Liver (tissue), 9 donors: ENCODE results near the gene CASTOR1. TPM values are rescaled to one million over a fixed set of nuclear protein-coding genes. Genes with fewer than 3 reads are reported as not detected.

Source experiments
- DNase-seq: peaks from one replicate; pipeline ENCODE4 v3.0.0-alpha.2; 2017; ENCODE audit warnings: low spot score
- H3K27ac ChIP-seq, 2 donors: one replicate each; pipeline ENCODE4 v1.7.0; 2013; ENCODE audit warnings: inconsistent platforms in 2 of 2, low read length in 2 of 2, control low read depth in 1 of 2, low read depth in 1 of 2, mild to moderate bottlenecking in 1 of 2
- H3K27me3 ChIP-seq, 4 donors: one replicate each; pipeline versions ENCODE4 v1.6.1 to v1.7.0; 2013; ENCODE audit warnings: low read length in 3 of 4, inconsistent platforms in 1 of 4, mild to moderate bottlenecking in 1 of 4, moderate library complexity in 1 of 4; ENCODE audit not compliant: control insufficient read depth in 4 of 4, insufficient read depth in 4 of 4
- H3K36me3 ChIP-seq, 4 donors: one replicate each; pipeline versions ENCODE4 v1.6.1 to v1.7.0; 2013; ENCODE audit warnings: low read length in 3 of 4, mild to moderate bottlenecking in 3 of 4, low read depth in 1 of 4, moderate library complexity in 1 of 4; ENCODE audit not compliant: control insufficient read depth in 4 of 4, insufficient read depth in 3 of 4
- H3K4me1 ChIP-seq, 4 donors: one replicate each; pipeline versions ENCODE4 v1.6.1 to v1.7.0; 2013; ENCODE audit warnings: low read length in 3 of 4, mild to moderate bottlenecking in 3 of 4, moderate library complexity in 1 of 4; ENCODE audit not compliant: control insufficient read depth in 4 of 4, insufficient read depth in 4 of 4
- H3K4me3 ChIP-seq, 3 donors: one replicate each; pipeline versions ENCODE4 v1.6.1 to v1.7.0; 2013; ENCODE audit warnings: low read length in 3 of 3, control low read depth in 1 of 3, low read depth in 1 of 3, mild to moderate bottlenecking in 1 of 3
- H3K9ac ChIP-seq, 2 donors: one replicate each; pipeline ENCODE4 v1.7.0; 2013; ENCODE audit warnings: low read length in 2 of 2, mild to moderate bottlenecking in 2 of 2, moderate library complexity in 2 of 2, control low read depth in 1 of 2, low read depth in 1 of 2
- H3K9me3 ChIP-seq, 4 donors: one replicate each; pipeline versions ENCODE4 v1.6.1 to v1.7.0; 2013; ENCODE audit warnings: low read length in 3 of 4; ENCODE audit not compliant: control insufficient read depth in 4 of 4
- EGR1 ChIP-seq, 2 donors: IDR thresholded peaks; 2 replicates each; pipeline ENCODE4 v1.6.1; 2016 to 2018; ENCODE audit warnings: antibody characterized with exemption in 2 of 2, low read depth in 2 of 2
- FOXA2 ChIP-seq: IDR thresholded peaks from 2 replicates; pipeline ENCODE4 v1.6.1; 2016; ENCODE audit warnings: antibody characterized with exemption
- GABPA ChIP-seq, 2 donors: IDR thresholded peaks in 1 of 2; conservative IDR thresholded peaks in 1 of 2; 2 replicates each; pipeline ENCODE4 v1.6.1; 2016; ENCODE audit warnings: antibody characterized with exemption in 2 of 2, mild to moderate bottlenecking in 1 of 2, moderate library complexity in 1 of 2
- HNF4A ChIP-seq, 2 donors: conservative IDR thresholded peaks; 2 replicates each; pipeline ENCODE4 v1.6.1; 2016; ENCODE audit warnings: antibody characterized with exemption in 2 of 2, mild to moderate bottlenecking in 2 of 2
- HNF4G ChIP-seq: IDR thresholded peaks from 2 replicates; pipeline ENCODE4 v1.6.1; 2016; ENCODE audit warnings: antibody characterized with exemption
- JUND ChIP-seq, 2 donors: IDR thresholded peaks; 2 replicates each; pipeline ENCODE4 v1.6.1; 2016; ENCODE audit warnings: antibody characterized with exemption in 2 of 2
- NR2F2 ChIP-seq: IDR thresholded peaks from 2 replicates; pipeline ENCODE4 v1.6.1; 2016; ENCODE audit warnings: antibody characterized with exemption
- RAD21 ChIP-seq, 2 donors: IDR thresholded peaks; 2 replicates each; pipeline ENCODE4 v1.6.1; 2016; ENCODE audit warnings: antibody characterized with exemption in 2 of 2, mild to moderate bottlenecking in 2 of 2
- RXRA ChIP-seq, 2 donors: IDR thresholded peaks; 2 replicates each; pipeline ENCODE4 v1.6.1; 2017 to 2018; ENCODE audit warnings: antibody characterized with exemption in 2 of 2, mild to moderate bottlenecking in 1 of 2
- SP1 ChIP-seq: IDR thresholded peaks from 2 replicates; pipeline ENCODE4 v1.6.1; 2018; ENCODE audit warnings: antibody characterized with exemption, mild to moderate bottlenecking
- TAF1 ChIP-seq: conservative IDR thresholded peaks from 2 replicates; pipeline ENCODE4 v1.6.1; 2016; ENCODE audit warnings: antibody characterized with exemption, mild to moderate bottlenecking
- YY1 ChIP-seq: IDR thresholded peaks from 2 replicates; pipeline ENCODE4 v1.6.1; 2016; ENCODE audit warnings: antibody characterized with exemption, mild to moderate bottlenecking
- WGBS: extraction: QIAGEN DNeasy Blood & Tissue Kit; methylation state at CpG from one replicate; pipeline ENCODE4 v1.1.7; 2013; 5-methylcytosine and 5-hydroxymethylcytosine counted together
- polyA plus RNA-seq, 2 donors: library from polyadenylated mRNA; stranded (reverse) in 1 of 2; unstranded in 1 of 2; fragments of 200-250 nt in 1 of 2; fragments of >200 nt in 1 of 2; fragmentation: Nextera tagmentation in 1 of 2; extraction: Ambion mirVana in 1 of 2; gene quantifications; one replicate each; pipeline versions ENCODE4 v1.2.1 to v1.2.3, GENCODE V29; 2013 to 2015
- total RNA-seq, 2 donors: library from RNA; depleted of rRNA; stranded (reverse); fragments of >200 nt; gene quantifications; one replicate each; pipeline ENCODE4 v1.2.3, GENCODE V29; 2014
- TF ChIP-seq, protein P1 (sequence below): fragments of 150-350 bp; IDR thresholded peaks from 2 replicates; pipeline ENCODE4 v1.5.1; 2017; ENCODE audit warnings: improper control_type of control experiment, low read depth, low read length; ENCODE audit not compliant: missing input control
- TF ChIP-seq, protein P2 (sequence below): IDR thresholded peaks from 2 replicates; pipeline ENCODE4 v1.6.1; 2016; ENCODE audit warnings: antibody characterized with exemption
- TF ChIP-seq, protein P3 (sequence below): IDR thresholded peaks from 2 replicates; pipeline ENCODE4 v1.6.1; 2016; ENCODE audit warnings: antibody characterized with exemption, mild to moderate bottlenecking
- TF ChIP-seq, protein P4 (sequence below): IDR thresholded peaks from 2 replicates; pipeline ENCODE4 v1.6.1; 2016; ENCODE audit warnings: antibody characterized with exemption
- TF ChIP-seq, protein P5 (sequence below): IDR thresholded peaks from 2 replicates; pipeline ENCODE4 v1.6.1; 2016; ENCODE audit warnings: antibody characterized with exemption
- donor health status: healthy.
- donor health status: healthy.
- donor health status: healthy.
- donor health status: healthy.
- donor health status: healthy.

The CASTOR1 gene
- total and polyA plus RNA-seq, 4 donors: 1.8 to 5.4 (median 2.4) TPM

DNA sequence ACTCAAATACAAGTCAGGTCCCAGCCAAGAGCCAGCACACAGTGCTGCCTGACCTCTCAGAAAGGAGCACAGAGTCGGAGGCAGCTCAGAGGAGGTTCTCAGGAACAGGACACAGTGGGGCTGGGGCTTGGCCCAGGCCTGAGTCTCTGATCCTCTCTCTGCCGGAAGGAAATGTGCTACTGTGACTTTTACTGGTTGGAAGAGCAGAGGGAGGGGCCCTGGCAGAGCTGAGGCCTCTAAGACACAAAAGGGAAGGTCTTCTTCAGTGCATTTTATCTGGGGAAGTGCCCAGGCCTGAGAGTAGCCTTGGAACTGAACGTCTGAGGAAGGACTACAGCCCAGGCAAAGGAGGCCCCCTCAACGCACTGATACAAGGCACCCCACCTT, 16.2 kb upstream of the CASTOR1 start:
- Histone ChIP-seq H3K27ac (peak overlapping the region; percentile 49 to 52), H3K4me1 (peaks cover 9 to 34% (median 23%) of the 10 kb centered on the region in 4 donors), H3K36me3 (peaks cover 0 to 9% (median 7%) of the 10 kb centered on the region in 4 donors), H3K27me3 (no peaks in the 10 kb centered on the region), H3K9me3 (no peaks in the 10 kb centered on the region), H3K4me3 (no peak overlapping the region), H3K9ac (peak overlapping the region in 1 of 2 donors; percentile 52)
- DNase-seq: no peak
- TF ChIP-seq, protein P1, sequence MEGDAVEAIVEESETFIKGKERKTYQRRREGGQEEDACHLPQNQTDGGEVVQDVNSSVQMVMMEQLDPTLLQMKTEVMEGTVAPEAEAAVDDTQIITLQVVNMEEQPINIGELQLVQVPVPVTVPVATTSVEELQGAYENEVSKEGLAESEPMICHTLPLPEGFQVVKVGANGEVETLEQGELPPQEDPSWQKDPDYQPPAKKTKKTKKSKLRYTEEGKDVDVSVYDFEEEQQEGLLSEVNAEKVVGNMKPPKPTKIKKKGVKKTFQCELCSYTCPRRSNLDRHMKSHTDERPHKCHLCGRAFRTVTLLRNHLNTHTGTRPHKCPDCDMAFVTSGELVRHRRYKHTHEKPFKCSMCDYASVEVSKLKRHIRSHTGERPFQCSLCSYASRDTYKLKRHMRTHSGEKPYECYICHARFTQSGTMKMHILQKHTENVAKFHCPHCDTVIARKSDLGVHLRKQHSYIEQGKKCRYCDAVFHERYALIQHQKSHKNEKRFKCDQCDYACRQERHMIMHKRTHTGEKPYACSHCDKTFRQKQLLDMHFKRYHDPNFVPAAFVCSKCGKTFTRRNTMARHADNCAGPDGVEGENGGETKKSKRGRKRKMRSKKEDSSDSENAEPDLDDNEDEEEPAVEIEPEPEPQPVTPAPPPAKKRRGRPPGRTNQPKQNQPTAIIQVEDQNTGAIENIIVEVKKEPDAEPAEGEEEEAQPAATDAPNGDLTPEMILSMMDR: no peak
- TF ChIP-seq RAD21 (IDR thresholded peaks at IDR 0.05) (no peak), SP1 (peak; percentile 42), RXRA (IDR thresholded peaks at IDR 0.05) (peak in 1 of 2 donors; percentile 14), EGR1 (IDR thresholded peaks at IDR 0.05; ENCODE audit: low read depth in 2 of 2) (no peak), NR2F2 (peak; percentile 55), HNF4G (no peak), JUND (IDR thresholded peaks at IDR 0.05) (no peak), YY1 (no peak)
- TF ChIP-seq, protein P2, sequence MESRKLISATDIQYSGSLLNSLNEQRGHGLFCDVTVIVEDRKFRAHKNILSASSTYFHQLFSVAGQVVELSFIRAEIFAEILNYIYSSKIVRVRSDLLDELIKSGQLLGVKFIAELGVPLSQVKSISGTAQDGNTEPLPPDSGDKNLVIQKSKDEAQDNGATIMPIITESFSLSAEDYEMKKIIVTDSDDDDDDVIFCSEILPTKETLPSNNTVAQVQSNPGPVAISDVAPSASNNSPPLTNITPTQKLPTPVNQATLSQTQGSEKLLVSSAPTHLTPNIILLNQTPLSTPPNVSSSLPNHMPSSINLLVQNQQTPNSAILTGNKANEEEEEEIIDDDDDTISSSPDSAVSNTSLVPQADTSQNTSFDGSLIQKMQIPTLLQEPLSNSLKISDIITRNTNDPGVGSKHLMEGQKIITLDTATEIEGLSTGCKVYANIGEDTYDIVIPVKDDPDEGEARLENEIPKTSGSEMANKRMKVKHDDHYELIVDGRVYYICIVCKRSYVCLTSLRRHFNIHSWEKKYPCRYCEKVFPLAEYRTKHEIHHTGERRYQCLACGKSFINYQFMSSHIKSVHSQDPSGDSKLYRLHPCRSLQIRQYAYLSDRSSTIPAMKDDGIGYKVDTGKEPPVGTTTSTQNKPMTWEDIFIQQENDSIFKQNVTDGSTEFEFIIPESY: no peak
- TF ChIP-seq, protein P3, sequence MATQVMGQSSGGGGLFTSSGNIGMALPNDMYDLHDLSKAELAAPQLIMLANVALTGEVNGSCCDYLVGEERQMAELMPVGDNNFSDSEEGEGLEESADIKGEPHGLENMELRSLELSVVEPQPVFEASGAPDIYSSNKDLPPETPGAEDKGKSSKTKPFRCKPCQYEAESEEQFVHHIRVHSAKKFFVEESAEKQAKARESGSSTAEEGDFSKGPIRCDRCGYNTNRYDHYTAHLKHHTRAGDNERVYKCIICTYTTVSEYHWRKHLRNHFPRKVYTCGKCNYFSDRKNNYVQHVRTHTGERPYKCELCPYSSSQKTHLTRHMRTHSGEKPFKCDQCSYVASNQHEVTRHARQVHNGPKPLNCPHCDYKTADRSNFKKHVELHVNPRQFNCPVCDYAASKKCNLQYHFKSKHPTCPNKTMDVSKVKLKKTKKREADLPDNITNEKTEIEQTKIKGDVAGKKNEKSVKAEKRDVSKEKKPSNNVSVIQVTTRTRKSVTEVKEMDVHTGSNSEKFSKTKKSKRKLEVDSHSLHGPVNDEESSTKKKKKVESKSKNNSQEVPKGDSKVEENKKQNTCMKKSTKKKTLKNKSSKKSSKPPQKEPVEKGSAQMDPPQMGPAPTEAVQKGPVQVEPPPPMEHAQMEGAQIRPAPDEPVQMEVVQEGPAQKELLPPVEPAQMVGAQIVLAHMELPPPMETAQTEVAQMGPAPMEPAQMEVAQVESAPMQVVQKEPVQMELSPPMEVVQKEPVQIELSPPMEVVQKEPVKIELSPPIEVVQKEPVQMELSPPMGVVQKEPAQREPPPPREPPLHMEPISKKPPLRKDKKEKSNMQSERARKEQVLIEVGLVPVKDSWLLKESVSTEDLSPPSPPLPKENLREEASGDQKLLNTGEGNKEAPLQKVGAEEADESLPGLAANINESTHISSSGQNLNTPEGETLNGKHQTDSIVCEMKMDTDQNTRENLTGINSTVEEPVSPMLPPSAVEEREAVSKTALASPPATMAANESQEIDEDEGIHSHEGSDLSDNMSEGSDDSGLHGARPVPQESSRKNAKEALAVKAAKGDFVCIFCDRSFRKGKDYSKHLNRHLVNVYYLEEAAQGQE: peak; percentile 18
- 54% methylated on average over 4 of the region's 4 CpGs for WGBS

DNA sequence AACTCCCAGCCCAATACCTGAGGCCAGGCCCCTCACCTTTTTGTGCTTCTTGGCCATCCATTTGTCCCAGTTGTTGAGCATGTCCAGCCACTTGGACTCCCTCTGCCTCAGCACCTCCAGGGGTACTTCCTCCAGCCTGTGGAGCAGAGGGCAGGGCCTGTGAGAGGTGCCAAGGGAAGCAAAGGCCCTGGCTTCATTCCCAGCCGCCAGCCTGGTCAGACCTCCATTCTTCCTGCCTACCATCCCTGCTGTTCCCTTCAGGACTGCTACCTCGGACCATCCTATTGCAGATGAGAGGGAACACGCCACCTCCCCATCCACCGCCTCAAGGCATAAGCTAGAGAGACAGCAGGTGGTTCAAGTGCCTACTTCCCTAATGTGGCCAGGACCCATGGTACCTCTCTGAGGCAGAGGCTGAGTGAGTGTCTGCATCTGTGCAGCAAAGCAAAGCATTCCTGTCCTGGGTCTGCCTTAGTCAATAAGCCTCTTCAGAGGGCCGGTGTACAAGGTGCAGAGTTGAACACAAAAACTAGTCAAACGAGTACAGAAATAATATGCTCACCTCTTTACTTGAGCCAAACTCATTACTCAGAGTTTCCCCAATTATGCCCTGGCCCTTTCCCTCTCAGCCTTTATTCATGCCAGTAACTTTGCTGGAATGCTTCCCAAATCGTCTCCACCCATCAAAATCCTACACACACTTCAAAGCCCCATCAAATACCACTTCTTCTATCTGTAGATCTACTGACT, 15.4 kb upstream of the CASTOR1 start:
- no peaks in the 10 kb centered on the region for H3K27me3 ChIP-seq
- H3K4me1 ChIP-seq: peaks cover 3 to 26% (median 16%) of the 10 kb centered on the region in 4 donors
- 77% methylated on average over 7 of the region's 7 CpGs for WGBS
- H3K9me3 ChIP-seq: no peaks in the 10 kb centered on the region
- H3K27ac ChIP-seq: peak overlapping the region in 1 of 2 donors; percentile 52
- DNase-seq: no peak
- H3K9ac ChIP-seq: no peak overlapping the region
- H3K36me3 ChIP-seq: peaks cover 0 to 12% (median 7%) of the 10 kb centered on the region in 4 donors
- no peak overlapping the region for H3K4me3 ChIP-seq
- TF ChIP-seq GABPA (IDR thresholded peaks at IDR 0.05 in 1 of 2, conservative IDR thresholded peaks at IDR 0.05 in 1 of 2): no peak
- TF ChIP-seq HNF4A (conservative IDR thresholded peaks at IDR 0.05): no peak
- no peak for TF ChIP-seq EGR1 (IDR thresholded peaks at IDR 0.05; ENCODE audit: low read depth in 2 of 2)
- no peak for TF ChIP-seq TAF1
- TF ChIP-seq, protein P2: no peak
- TF ChIP-seq, protein P4, sequence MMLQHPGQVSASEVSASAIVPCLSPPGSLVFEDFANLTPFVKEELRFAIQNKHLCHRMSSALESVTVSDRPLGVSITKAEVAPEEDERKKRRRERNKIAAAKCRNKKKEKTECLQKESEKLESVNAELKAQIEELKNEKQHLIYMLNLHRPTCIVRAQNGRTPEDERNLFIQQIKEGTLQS: no peak
- TF ChIP-seq JUND (IDR thresholded peaks at IDR 0.05): no peak
- no peak for TF ChIP-seq HNF4G
- TF ChIP-seq, protein P3: no peak
- no peak for TF ChIP-seq SP1
- TF ChIP-seq RXRA (IDR thresholded peaks at IDR 0.05): no peak
- no peak for TF ChIP-seq NR2F2
- TF ChIP-seq, protein P5, sequence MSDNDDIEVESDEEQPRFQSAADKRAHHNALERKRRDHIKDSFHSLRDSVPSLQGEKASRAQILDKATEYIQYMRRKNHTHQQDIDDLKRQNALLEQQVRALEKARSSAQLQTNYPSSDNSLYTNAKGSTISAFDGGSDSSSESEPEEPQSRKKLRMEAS: no peak
- no peak for TF ChIP-seq FOXA2
- TF ChIP-seq YY1: no peak
